GM18505 (cell line): ENCODE measurements around the gene HS3ST4.

ENCODE experiments used
- ATAC-seq: cut with Tn5 transposase; IDR thresholded peaks from one replicate; pipeline ENCODE4 v1.9.1; 2021; ENCODE audit not compliant: unreplicated experiment
- POLR2A ChIP-seq: IDR thresholded peaks from 4 replicates; pipeline ENCODE4 v1.6.1; 2011; ENCODE audit warnings: borderline replicate concordance; ENCODE audit not compliant: insufficient read depth, insufficient read length; ENCODE audit errors: extremely low read depth

Gene HS3ST4

DNA sequence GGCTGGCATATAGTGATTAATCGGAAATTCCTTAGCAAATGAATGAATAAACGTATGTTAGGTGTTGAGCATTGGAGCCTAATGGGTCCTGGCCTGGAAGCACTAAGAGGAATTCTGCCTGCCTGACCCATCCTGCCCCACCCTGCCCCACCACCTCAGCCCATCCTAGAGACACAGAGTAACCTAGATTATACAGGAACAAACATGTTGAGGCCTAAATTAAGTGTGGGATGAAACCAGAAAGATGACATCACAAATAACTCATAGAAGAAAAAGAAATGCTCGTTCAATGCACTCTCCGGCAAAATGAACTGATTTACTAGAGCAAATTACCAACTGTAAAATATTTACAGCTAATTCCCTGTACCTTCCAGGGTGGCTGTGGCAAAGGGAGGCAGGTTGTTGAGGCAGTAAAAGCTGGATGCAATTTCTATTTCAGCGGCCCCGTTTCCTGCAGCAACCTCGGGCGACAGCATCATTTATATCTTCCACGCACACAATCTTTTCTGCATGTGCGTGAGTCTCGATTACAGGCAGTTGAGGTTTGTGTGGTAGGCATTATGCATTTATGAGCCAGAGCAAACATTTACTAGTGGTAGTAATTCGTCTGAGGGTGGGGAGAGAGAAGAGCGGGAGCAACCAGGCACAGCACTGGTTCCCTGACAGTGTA, 417.2 kb downstream of the HS3ST4 start:
- no peak for ATAC-seq
- no peak for TF ChIP-seq POLR2A

GRCh38 chr16:26111900-26112299, 420.1 kb downstream of the HS3ST4 start:
- TF ChIP-seq POLR2A, result no peak
- ATAC-seq, result no peak

DNA sequence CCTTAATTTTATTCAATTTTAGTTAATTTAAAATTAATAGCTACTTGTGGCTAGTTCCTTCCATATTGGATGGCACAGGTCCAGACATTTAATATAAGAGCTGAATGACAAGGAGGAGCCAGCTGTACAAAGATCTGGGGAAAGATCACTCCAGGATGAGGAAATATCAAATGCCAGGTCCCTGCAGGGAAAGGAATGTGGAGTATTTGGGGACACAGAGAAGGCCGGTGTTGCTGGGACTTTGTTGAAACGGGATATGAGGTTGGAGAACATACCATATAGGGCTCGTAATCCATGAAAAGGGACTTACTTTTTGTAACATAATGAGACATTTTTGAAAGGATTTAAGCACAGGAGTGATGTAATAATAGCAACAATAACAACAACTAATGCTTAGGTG, 426.8 kb downstream of the HS3ST4 start:
- TF ChIP-seq POLR2A, result no peak
- ATAC-seq, result no peak

- no peak for TF ChIP-seq POLR2A
Observed at GRCh38 chr16:26120729-26121128, 429.0 kb downstream of the HS3ST4 start.

GRCh38 chr16:26128296-26128695, 436.5 kb downstream of the HS3ST4 start:
- no peak for TF ChIP-seq POLR2A
- ATAC-seq, result no peak

More at GRCh38 chr16:26120729-26121128, 429.0 kb downstream of the HS3ST4 start:
- no peak for ATAC-seq

DNA sequence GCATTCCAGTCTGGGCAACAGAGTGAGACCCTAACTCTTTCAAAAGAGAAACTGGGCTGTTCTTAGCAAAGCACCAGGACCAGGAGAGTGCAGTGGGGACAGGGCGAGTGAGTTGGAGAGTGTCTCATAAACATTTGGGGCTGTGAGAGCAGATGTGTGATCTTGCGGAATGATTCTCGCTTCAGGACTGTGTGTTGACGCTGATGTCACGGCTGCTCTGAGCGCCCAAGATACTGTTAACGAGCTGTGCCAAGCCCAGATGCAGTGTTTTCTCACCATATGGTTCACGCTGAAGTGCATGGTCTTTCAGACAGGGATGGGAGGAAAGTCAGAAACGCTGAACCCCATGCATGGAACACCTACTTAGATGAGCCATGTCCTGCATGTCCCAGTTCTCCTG, 438.2 kb downstream of the HS3ST4 start:
- no peak for TF ChIP-seq POLR2A
- ATAC-seq, result no peak

DNA sequence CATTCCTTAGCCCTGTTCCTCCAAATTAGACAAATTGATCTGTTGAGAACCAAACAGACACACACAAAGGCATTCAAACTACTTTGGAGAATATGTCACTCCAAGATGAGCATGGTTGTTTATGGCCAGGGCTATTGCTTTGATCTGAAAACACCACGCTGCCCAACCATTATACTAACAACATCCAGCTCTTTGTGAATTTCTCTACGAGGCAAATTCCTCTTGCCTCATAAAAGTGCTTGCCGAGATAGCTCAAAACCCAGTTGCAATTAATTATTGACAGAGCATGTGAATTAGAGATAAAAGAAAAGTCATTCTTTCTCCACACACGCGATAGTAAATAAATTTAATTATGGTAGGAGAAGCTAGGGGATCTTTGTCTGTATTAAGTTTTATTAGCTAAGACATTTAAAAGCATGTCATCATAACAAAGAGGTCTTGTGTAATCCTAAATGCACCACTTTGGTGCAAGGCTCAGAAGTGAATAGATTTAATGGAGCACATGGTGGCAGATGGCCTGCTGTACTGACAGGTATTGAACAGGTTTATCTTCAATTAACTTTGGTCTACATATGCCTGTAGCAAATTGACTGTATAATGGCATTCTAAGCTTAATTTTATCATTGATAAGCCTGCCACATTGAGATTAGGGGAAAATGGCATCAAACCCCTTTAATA, 441.8 kb downstream of the HS3ST4 start:
- ATAC-seq, result no peak
- TF ChIP-seq POLR2A, result no peak

DNA sequence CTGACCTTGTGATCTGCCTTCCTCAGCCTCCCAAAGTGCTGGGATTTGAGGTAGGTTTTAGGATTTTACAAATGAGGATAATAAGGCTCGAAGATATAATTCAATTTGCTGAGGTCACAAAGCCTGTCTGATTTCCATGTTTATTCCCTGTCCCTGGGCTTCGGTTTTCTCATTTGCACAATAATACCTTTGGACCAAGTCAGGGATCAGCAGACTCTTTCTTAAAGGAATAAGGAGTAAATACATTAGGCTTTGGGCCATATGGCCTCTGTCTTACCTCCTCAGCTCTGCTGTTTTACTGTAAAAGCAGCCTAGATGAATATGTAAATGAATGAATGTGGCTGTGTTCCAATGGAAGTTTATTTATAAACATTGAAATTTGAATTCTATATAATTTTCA, 442.8 kb downstream of the HS3ST4 start:
- no peak for TF ChIP-seq POLR2A
- no peak for ATAC-seq

DNA sequence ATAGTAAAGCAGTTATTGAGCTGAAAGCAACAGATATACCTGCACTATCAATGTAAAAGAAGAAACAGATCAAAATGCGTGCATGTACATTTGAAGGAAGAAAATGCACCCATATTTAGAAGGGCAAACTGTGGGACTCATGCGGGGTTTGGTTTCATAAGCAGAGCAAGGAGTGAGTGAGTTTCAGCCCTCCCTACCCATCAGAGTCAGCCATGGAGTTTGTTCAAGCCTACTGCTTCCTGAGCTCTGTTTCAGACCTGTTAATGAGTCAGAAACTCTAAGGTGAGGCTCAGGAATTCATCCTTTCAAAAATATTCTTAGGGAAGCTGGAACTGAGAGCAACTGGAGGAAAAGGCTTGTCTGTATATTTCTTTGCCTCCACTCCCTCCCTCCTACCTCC, 446.2 kb downstream of the HS3ST4 start:
- no peak for TF ChIP-seq POLR2A
- no peak for ATAC-seq

DNA sequence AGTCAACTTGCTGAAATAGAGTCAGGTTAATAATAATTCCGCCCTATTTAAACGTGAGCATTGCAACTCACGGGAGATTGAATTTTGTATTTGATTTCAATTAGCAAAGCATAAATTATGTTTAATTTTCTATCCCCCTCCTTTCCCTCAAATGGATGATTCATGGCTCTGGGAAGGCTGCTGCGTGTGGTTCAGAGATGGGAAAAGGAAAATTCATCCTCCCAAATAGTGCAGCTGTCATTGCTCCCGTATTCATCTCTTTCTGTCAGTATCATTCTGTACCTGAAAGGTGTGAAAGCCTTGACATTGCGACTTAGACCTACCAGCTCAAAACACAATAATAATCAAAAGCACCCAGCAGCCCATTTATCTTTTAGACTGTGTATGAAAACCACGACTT, 447.3 kb downstream of the HS3ST4 start:
- no peak for TF ChIP-seq POLR2A
- no peak for ATAC-seq

DNA sequence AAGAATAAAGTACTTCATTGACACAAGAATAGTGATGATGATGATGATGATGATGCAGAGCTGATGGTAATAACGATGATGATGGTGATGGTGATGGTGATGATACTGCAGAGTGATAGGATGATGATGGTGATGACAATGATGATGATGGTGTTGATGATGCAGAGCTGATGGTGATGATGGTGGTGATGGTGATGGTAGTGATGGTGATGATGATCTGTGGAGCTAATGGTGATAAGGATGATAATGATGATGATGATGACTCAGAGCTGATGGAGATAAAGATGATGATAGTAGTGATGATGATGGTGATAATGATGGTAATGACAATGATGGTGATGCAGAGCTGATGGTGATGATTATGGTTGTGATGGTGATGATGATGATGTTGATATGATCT, 448.1 kb downstream of the HS3ST4 start:
- TF ChIP-seq POLR2A, result no peak
- no peak for ATAC-seq

GRCh38 chr16:26149364-26150190, 457.8 kb downstream of the HS3ST4 start:
- no peak for ATAC-seq
- no peak for TF ChIP-seq POLR2A

GRCh38 chr16:26155221-26155620, 463.5 kb downstream of the HS3ST4 start:
- TF ChIP-seq POLR2A, result no peak
- ATAC-seq, result no peak

DNA sequence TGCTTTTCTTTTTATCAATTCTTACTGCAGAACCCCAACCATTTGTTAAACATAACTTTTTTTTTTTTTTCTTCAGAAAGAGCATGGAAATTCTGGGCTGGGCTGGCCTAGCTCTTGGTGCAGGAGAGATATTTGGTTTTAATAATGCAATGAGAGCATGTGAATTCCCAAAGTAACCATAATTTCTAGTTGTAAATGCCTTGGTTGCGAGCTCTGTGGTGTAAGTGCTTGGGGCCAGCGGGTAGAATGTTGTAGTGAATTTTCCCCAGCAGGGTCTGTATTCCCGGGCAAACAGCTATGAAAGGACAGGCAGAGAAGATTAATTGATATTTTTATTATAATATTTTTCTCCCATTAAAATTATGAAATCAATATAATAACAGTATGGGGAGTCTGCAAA, 465.6 kb downstream of the HS3ST4 start:
- no peak for TF ChIP-seq POLR2A

GRCh38 chr16:26158142-26158759, 466.5 kb downstream of the HS3ST4 start:
- ATAC-seq, result no peak
- no peak for TF ChIP-seq POLR2A

More for the DNA sequence above, 465.6 kb downstream of the HS3ST4 start:
- no peak for ATAC-seq
